Heart left ventricle (tissue), 16 donors: ENCODE measurements around the gene TRERF1. TPM values are rescaled to one million over a fixed set of nuclear protein-coding genes. Genes with fewer than 3 reads are reported as not detected.

Experiments used
- ATAC-seq, 4 donors: fragments of 200-7000 bp; cut with Tn5 transposase; one replicate each; pipeline ENCODE4 v1.9.1; 2020 to 2022; ENCODE audit warnings: moderate library complexity in 4 of 4, mild to moderate bottlenecking in 3 of 4, moderate number of reproducible peaks in 1 of 4
- DNase-seq, 5 donors: peaks; one replicate each; pipeline ENCODE4 v3.0.0-alpha.2; 2020
- H3K27ac ChIP-seq, 12 donors: fragments of 200-600 bp; sonication (generic) in 4 of 12; one replicate each; pipeline versions ENCODE4 v1.5.0 to v1.8.0; 2016 to 2022; ENCODE audit warnings: mild to moderate bottlenecking in 2 of 12
- H3K27me3 ChIP-seq, 9 donors: fragments of 200-600 bp; sonication (generic) in 2 of 9; one replicate each; pipeline versions ENCODE4 v1.5.1 to v1.8.0; 2016 to 2022; ENCODE audit warnings: mild to moderate bottlenecking in 3 of 9
- H3K36me3 ChIP-seq, 9 donors: fragments of 200-600 bp; sonication (generic) in 2 of 9; one replicate each; pipeline versions ENCODE4 v1.5.0 to v1.8.0; 2018 to 2022; ENCODE audit warnings: mild to moderate bottlenecking in 2 of 9
- H3K4me1 ChIP-seq, 12 donors: fragments of 200-600 bp; sonication (generic) in 4 of 12; one replicate each; pipeline versions ENCODE4 v1.5.0 to v1.8.0; 2016 to 2022; ENCODE audit warnings: mild to moderate bottlenecking in 3 of 12
- H3K4me3 ChIP-seq, 12 donors: fragments of 200-600 bp; sonication (generic) in 4 of 12; one replicate each; pipeline versions ENCODE4 v1.5.0 to v1.8.0; 2017 to 2022; ENCODE audit warnings: mild to moderate bottlenecking in 9 of 12, moderate library complexity in 4 of 12
- H3K9me3 ChIP-seq, 12 donors: fragments of 200-600 bp; sonication (generic) in 4 of 12; one replicate each; pipeline versions ENCODE4 v1.5.0 to v1.8.0; 2016 to 2022; ENCODE audit warnings: mild to moderate bottlenecking in 1 of 12
- CTCF ChIP-seq, 12 donors: fragments of 200-600 bp; sonication (generic) in 4 of 12; IDR thresholded peaks; one replicate each; pipeline versions ENCODE4 v1.5.0 to v1.8.0; 2018 to 2022; ENCODE audit warnings: antibody characterized with exemption in 12 of 12, mild to moderate bottlenecking in 5 of 12
- POLR2A ChIP-seq, 2 donors: fragments of 450-650 bp; IDR thresholded peaks; one replicate each; pipeline ENCODE4 v1.6.1; 2017; ENCODE audit warnings: antibody characterized with exemption in 2 of 2, mild to moderate bottlenecking in 2 of 2, moderate library complexity in 2 of 2
- WGBS, 4 donors: extraction: QIAGEN DNeasy Blood & Tissue Kit in 2 of 4; methylation state at CpG; one replicate each; pipeline versions ENCODE4 v1.1.5 to v1.1.7; 2013 to 2018; 5-methylcytosine and 5-hydroxymethylcytosine counted together
- intact Hi-C, 10 donors: fragments of 100-400 bp; cut with DNase I; formaldehyde crosslinking; loops; one replicate each; pipeline versions ENCODE4 v1.11.1 to v1.14.2; 2022
- polyA plus RNA-seq, 2 donors: library from polyadenylated mRNA; stranded (reverse); fragments of 200-250 nt; gene quantifications; one replicate each; pipeline ENCODE4 v1.2.3, GENCODE V29; 2013
- total RNA-seq, 9 donors: library from RNA; depleted of rRNA in 2 of 9; stranded (reverse); fragments of >200 nt in 2 of 9; fragmentation: NEBNext Ultra II Directional in 3 of 9; extraction: Animal tissue kit (Norgen Biotek cat#: 25700) in 3 of 9; gene quantifications; one replicate each; pipeline versions ENCODE4 v1.1.0 to v1.2.4, GENCODE V29; 2016 to 2023
- donor health status: ischemic (EF 13 %, LVEDD 7.1; RV severe dilation, severe dysfunction).
- donor health status: healthy with polysubstance abuse.
- donor health status: DM: no; HTN: yes; CAD: no.
- donor health status: DM: no; HTN: no; CAD: no.
- donor health status: ischemic (EF 25% LVEDD 6.9; RV normal size, moderate dysfunction).
- donor health status: ischemic (EF 25% LVEDD 5.7; RV mildly dilated, moderate dysfunction).
- donor health status: healthy.
- donor health status: DM: yes; HTN: yes; CAD: no.
- donor health status: ischemic (EF 35%, LVEDD 5.7; RV mildly dilated, moderate dysfunction).
- donor health status: nonischemic (EF 11% LVEDD 7.7; RV severe dilation, severe dysfunction).
- donor health status: DM: yes; HTN: yes; CAD: no.
- donor health status: PGD.
- donor health status: ischemic (EF 29% LVEDD 5.4; RV normal size, mild dysfunction).
- donor health status: nonischemic (EF 23%, LVEDD 6.1; RV moderate dilation, normal function).

TRERF1 gene
- total and polyA plus RNA-seq, 11 donors, result 0.53 to 4.5 (median 1.5) TPM

GRCh38 chr6:42316981-42317380 is 134.7 kb downstream of the TRERF1 start:
- DNase-seq (no peak), ATAC-seq (no peak)
- H3K27me3 ChIP-seq, result no peaks in the 10 kb centered on the region
- H3K4me1 ChIP-seq, result peaks cover 0 to 49% (median 4%) of the 10 kb centered on the region in 12 donors
- 89 to 97% (median 92%) methylated on average over 2 of the region's 2 CpGs for WGBS, 4 donors
- H3K9me3 ChIP-seq, result no peaks in the 10 kb centered on the region
- TF ChIP-seq CTCF (IDR thresholded peaks at IDR 0.05) (no peak), POLR2A (IDR thresholded peaks at IDR 0.05) (no peak)
- intact Hi-C loops, result no loop called here
- no peaks in the 10 kb centered on the region for H3K36me3 ChIP-seq
- peak overlapping the region in 1 of 12 donors; percentile 47 for H3K27ac ChIP-seq
- H3K4me3 ChIP-seq, result no peak overlapping the region

GRCh38 chr6:42315991-42316970 is 135.4 kb downstream of the TRERF1 start:
- intact Hi-C loops, result no loop called here
- Histone ChIP-seq H3K4me1 (peaks cover 0 to 49% (median 4%) of the 10 kb centered on the region in 12 donors), H3K27ac (peak overlapping the region in 1 of 12 donors; percentile 47), H3K4me3 (no peak overlapping the region), H3K9me3 (no peaks in the 10 kb centered on the region), H3K36me3 (no peaks in the 10 kb centered on the region), H3K27me3 (no peaks in the 10 kb centered on the region)
- DNase-seq (no peak), ATAC-seq (no peak)
- TF ChIP-seq POLR2A (IDR thresholded peaks at IDR 0.05), result no peak
- TF ChIP-seq CTCF (IDR thresholded peaks at IDR 0.05), result no peak
- WGBS, 4 donors, result 83 to 92% (median 85%) methylated on average over 8 of the region's 8 CpGs

GRCh38 chr6:42315259-42315990 is 136.3 kb downstream of the TRERF1 start:
- no peak overlapping the region for H3K27ac ChIP-seq
- H3K4me3 ChIP-seq, result no peak overlapping the region
- no peaks in the 10 kb centered on the region for H3K9me3 ChIP-seq
- H3K36me3 ChIP-seq, result no peaks in the 10 kb centered on the region
- intact Hi-C loops, result no loop called here
- no peaks in the 10 kb centered on the region for H3K27me3 ChIP-seq
- ATAC-seq, result no peak
- H3K4me1 ChIP-seq, result peaks cover 0 to 49% (median 4%) of the 10 kb centered on the region in 12 donors
- 86 to 92% (median 89%) methylated on average over 10 of the region's 10 CpGs for WGBS, 4 donors
- DNase-seq, result no peak
- TF ChIP-seq POLR2A (IDR thresholded peaks at IDR 0.05) (no peak), CTCF (IDR thresholded peaks at IDR 0.05) (no peak)
